ENCODE data around the gene MLX.

MLX gene

DNA sequence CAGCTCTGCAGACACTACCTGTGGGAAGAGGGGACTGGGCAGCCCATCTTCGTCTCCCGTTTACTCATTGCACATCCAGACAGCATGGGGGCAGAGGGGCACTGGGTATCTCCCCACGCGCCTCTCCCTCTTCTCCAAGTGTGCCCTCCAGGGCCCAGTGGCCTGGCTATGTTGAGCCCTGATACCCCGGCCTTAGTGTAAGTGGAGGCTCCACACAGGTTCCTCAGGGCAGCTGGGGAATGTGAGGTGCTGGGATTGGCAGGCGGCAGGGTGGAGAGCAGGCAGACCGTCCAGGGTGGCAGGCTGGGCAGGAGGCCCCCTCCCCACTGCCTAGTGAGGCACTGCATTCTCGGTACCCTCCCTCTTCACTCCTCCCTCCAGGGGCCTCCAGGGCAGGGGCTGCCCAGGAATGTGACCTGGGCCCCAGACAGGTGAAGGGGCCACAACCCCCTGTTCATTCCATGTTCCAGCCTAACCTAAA lies 44.1 kb upstream of the MLX start:
- Histone ChIP-seq H3K9me3 (ENCODE audit: insufficient read depth, low read length) (no peaks in the 10 kb centered on the region), H3K9ac (ENCODE audit: low read length) (no peak overlapping the region), H3K9me2 (replicated peaks; ENCODE audit: insufficient read depth, low read length) (no peaks in the 10 kb centered on the region), H3K4me2 (ENCODE audit: low read depth, low read length, poor library complexity, severe bottlenecking) (no peak overlapping the region), H3K36me3 (ENCODE audit: low read length) (no peaks in the 10 kb centered on the region), H3K27me3 (ENCODE audit: low read length) (no peaks in the 10 kb centered on the region), H3K4me3 (ENCODE audit: insufficient read depth, low read length, poor library complexity, severe bottlenecking) (no peak overlapping the region), H3K27ac (ENCODE audit: low read depth, low read length) (no peak overlapping the region), H4K20me1 (ENCODE audit: low read depth, low read length) (no peaks in the 10 kb centered on the region), H3F3A (ENCODE audit: insufficient read depth) (no peaks in the 10 kb centered on the region), H2AFZ (ENCODE audit: low read depth, low read length, severe bottlenecking) (no peak overlapping the region), H3K79me2 (ENCODE audit: insufficient read depth, low read length) (no peaks in the 10 kb centered on the region)
- TF ChIP-seq CTCF (IDR thresholded peaks at IDR 0.05; ENCODE audit: insufficient read depth, low read length, poor library complexity, severe bottlenecking) = no peak
- TF ChIP-seq EZH2phosphoT487 (conservative IDR thresholded peaks at IDR 0.05; ENCODE audit: low read length) = no peak

- Histone ChIP-seq H3K36me3 (ENCODE audit: low read length) (no peaks in the 10 kb centered on the region), H3K27ac (ENCODE audit: low read depth, low read length) (no peak overlapping the region), H3K9ac (ENCODE audit: low read length) (no peak overlapping the region), H3K9me2 (replicated peaks; ENCODE audit: insufficient read depth, low read length) (no peaks in the 10 kb centered on the region), H3K27me3 (ENCODE audit: low read length) (no peaks in the 10 kb centered on the region), H3F3A (ENCODE audit: insufficient read depth) (peaks cover 3% of the 10 kb centered on the region; the same call in 1 of the 2 replicates), H3K4me2 (ENCODE audit: low read depth, low read length, poor library complexity, severe bottlenecking) (no peak overlapping the region), H4K20me1 (ENCODE audit: low read depth, low read length) (no peaks in the 10 kb centered on the region), H3K4me3 (ENCODE audit: insufficient read depth, low read length, poor library complexity, severe bottlenecking) (no peak overlapping the region), H3K9me3 (ENCODE audit: insufficient read depth, low read length) (no peaks in the 10 kb centered on the region), H2AFZ (ENCODE audit: low read depth, low read length, severe bottlenecking) (no peak overlapping the region), H3K79me2 (ENCODE audit: insufficient read depth, low read length) (no peaks in the 10 kb centered on the region)
- TF ChIP-seq CTCF (IDR thresholded peaks at IDR 0.05; ENCODE audit: insufficient read depth, low read length, poor library complexity, severe bottlenecking) (no peak), EZH2phosphoT487 (conservative IDR thresholded peaks at IDR 0.05; ENCODE audit: low read length) (no peak)
Measured at GRCh38 chr17:42525221-42525620, 41.7 kb upstream of the MLX start.

GRCh38 chr17:42526031-42526444 lies 40.9 kb upstream of the MLX start:
- H2AFZ ChIP-seq (ENCODE audit: low read depth, low read length, severe bottlenecking) = no peak overlapping the region
- no peak overlapping the region for H3K9ac ChIP-seq (ENCODE audit: low read length)
- no peak overlapping the region for H3K4me3 ChIP-seq (ENCODE audit: insufficient read depth, low read length, poor library complexity, severe bottlenecking)
- no peak for TF ChIP-seq CTCF (IDR thresholded peaks at IDR 0.05; ENCODE audit: insufficient read depth, low read length, poor library complexity, severe bottlenecking)
- TF ChIP-seq EZH2phosphoT487 (conservative IDR thresholded peaks at IDR 0.05; ENCODE audit: low read length) = no peak
- H3K4me2 ChIP-seq (ENCODE audit: low read depth, low read length, poor library complexity, severe bottlenecking) = no peak overlapping the region
- H3K36me3 ChIP-seq (ENCODE audit: low read length) = no peaks in the 10 kb centered on the region
- H3K27ac ChIP-seq (ENCODE audit: low read depth, low read length) = no peak overlapping the region
- no peaks in the 10 kb centered on the region for H3K9me2 ChIP-seq (replicated peaks; ENCODE audit: insufficient read depth, low read length)
- peaks cover 11% of the 10 kb centered on the region for H3F3A ChIP-seq (ENCODE audit: insufficient read depth)
- no peaks in the 10 kb centered on the region for H3K27me3 ChIP-seq (ENCODE audit: low read length)
- no peaks in the 10 kb centered on the region for H4K20me1 ChIP-seq (ENCODE audit: low read depth, low read length)
- H3K9me3 ChIP-seq (ENCODE audit: insufficient read depth, low read length) = no peaks in the 10 kb centered on the region
- no peaks in the 10 kb centered on the region for H3K79me2 ChIP-seq (ENCODE audit: insufficient read depth, low read length)

Data from SU-DHL-6 (cell line).